ENCODE measurements around the gene GRIN2D. TPM values are rescaled to one million over a fixed set of nuclear protein-coding genes. Genes with fewer than 3 reads are reported as not detected.

GRIN2D gene
- total RNA-seq, 1 donor from 2014 or later, result 0.64 TPM

- Histone ChIP-seq H3K27ac (no peak overlapping the region), H3K9me3 (no peaks in the 10 kb centered on the region), H3K36me3 (no peaks in the 10 kb centered on the region), H3K27me3 (no peaks in the 10 kb centered on the region), H3K4me3 (no peak overlapping the region), H3K4me1 (no peaks in the 10 kb centered on the region)
- no peak for TF ChIP-seq CTCF (IDR thresholded peaks at IDR 0.05)
- no peak for DNase-seq (ENCODE audit: low spot score in 2 of 2)
- intact Hi-C loops (cut with DNase I), result loop anchor here (1.0 kb wide), 1 partner anchor 233 kb away; no protein-coding TSS in a partner anchor
Observed at GRCh38 chr19:48350856-48351255, 42.6 kb upstream of the GRIN2D start.

- TF ChIP-seq CTCF (IDR thresholded peaks at IDR 0.05), result peak; percentile 48 to 72 (median 61)
- DNase-seq (ENCODE audit: low spot score in 2 of 2), result peak in 1 of 2 donors; percentile 82
Observed at GRCh38 chr19:48351341-48351752, 42.1 kb upstream of the GRIN2D start.

GRCh38 chr19:48353677-48354076, 39.8 kb upstream of the GRIN2D start:
- Histone ChIP-seq H3K4me1 (no peaks in the 10 kb centered on the region), H3K36me3 (no peaks in the 10 kb centered on the region), H3K4me3 (no peak overlapping the region), H3K27me3 (no peaks in the 10 kb centered on the region), H3K27ac (no peak overlapping the region), H3K9me3 (no peaks in the 10 kb centered on the region)
- intact Hi-C loops (cut with DNase I), result no loop called here
- no peak for DNase-seq (ENCODE audit: low spot score in 2 of 2)
- no peak for TF ChIP-seq CTCF (IDR thresholded peaks at IDR 0.05)

More at GRCh38 chr19:48351341-48351752, 42.1 kb upstream of the GRIN2D start:
- H3K4me1 ChIP-seq, result no peaks in the 10 kb centered on the region
- no peaks in the 10 kb centered on the region for H3K36me3 ChIP-seq
- H3K4me3 ChIP-seq, result no peak overlapping the region
- H3K27ac ChIP-seq, result no peak overlapping the region
- H3K9me3 ChIP-seq, result no peaks in the 10 kb centered on the region
- intact Hi-C loops (cut with DNase I), result loop anchor here (1.0 kb wide), 1 partner anchor 233 kb away; no protein-coding TSS in a partner anchor
- H3K27me3 ChIP-seq, result no peaks in the 10 kb centered on the region

- H3K36me3 ChIP-seq, result no peaks in the 10 kb centered on the region
- H3K4me1 ChIP-seq, result no peaks in the 10 kb centered on the region
- no peaks in the 10 kb centered on the region for H3K9me3 ChIP-seq
- no peak overlapping the region for H3K27ac ChIP-seq
- H3K4me3 ChIP-seq, result no peak overlapping the region
- H3K27me3 ChIP-seq, result no peaks in the 10 kb centered on the region
- DNase-seq (ENCODE audit: low spot score in 2 of 2), result no peak
- TF ChIP-seq CTCF (IDR thresholded peaks at IDR 0.05), result no peak
- intact Hi-C loops (cut with DNase I), result no loop called here
Observed at GRCh38 chr19:48354332-48354992, 39.0 kb upstream of the GRIN2D start.

- H3K27me3 ChIP-seq, result no peaks in the 10 kb centered on the region
- TF ChIP-seq CTCF (IDR thresholded peaks at IDR 0.05), result no peak
- no peak overlapping the region for H3K4me3 ChIP-seq
- DNase-seq (ENCODE audit: low spot score in 2 of 2), result no peak
- intact Hi-C loops (cut with DNase I), result no loop called here
- no peaks in the 10 kb centered on the region for H3K9me3 ChIP-seq
- no peaks in the 10 kb centered on the region for H3K36me3 ChIP-seq
- no peaks in the 10 kb centered on the region for H3K4me1 ChIP-seq
- H3K27ac ChIP-seq, result no peak overlapping the region
Observed at GRCh38 chr19:48355365-48355954, 38.0 kb upstream of the GRIN2D start.

All from ascending aorta (tissue), 2 donors.